GM12801 (cell line): ENCODE results near the gene TXNDC8.

ENCODE experiments used
- TF ChIP-seq, protein P1 (sequence below): IDR thresholded peaks from one replicate; pipeline ENCODE4 v1.5.1; 2011; ENCODE audit warnings: control low read depth; ENCODE audit not compliant: insufficient read length; ENCODE audit errors: extremely low read depth

TXNDC8 gene

DNA sequence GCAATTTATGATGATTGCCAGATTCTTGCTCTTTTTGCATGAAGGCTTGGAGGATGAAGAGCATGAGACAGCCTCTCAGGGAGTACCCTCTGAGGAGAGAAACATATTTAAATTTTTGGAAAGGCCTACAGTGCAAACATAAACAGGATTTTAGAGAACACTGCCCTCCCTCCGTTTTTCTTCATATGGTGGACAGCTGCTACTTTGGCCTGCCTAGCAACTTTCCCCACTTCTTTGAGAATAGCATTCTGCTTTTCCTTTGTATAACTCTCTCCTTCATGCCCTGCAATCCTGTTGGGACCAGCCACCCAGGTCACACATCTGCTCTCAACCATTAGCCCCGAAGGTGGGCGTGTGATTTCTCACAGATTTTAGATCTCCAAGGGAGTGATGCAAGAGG is 60.9 kb downstream of the TXNDC8 start:
- TF ChIP-seq, protein P1, sequence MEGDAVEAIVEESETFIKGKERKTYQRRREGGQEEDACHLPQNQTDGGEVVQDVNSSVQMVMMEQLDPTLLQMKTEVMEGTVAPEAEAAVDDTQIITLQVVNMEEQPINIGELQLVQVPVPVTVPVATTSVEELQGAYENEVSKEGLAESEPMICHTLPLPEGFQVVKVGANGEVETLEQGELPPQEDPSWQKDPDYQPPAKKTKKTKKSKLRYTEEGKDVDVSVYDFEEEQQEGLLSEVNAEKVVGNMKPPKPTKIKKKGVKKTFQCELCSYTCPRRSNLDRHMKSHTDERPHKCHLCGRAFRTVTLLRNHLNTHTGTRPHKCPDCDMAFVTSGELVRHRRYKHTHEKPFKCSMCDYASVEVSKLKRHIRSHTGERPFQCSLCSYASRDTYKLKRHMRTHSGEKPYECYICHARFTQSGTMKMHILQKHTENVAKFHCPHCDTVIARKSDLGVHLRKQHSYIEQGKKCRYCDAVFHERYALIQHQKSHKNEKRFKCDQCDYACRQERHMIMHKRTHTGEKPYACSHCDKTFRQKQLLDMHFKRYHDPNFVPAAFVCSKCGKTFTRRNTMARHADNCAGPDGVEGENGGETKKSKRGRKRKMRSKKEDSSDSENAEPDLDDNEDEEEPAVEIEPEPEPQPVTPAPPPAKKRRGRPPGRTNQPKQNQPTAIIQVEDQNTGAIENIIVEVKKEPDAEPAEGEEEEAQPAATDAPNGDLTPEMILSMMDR: no peak

DNA sequence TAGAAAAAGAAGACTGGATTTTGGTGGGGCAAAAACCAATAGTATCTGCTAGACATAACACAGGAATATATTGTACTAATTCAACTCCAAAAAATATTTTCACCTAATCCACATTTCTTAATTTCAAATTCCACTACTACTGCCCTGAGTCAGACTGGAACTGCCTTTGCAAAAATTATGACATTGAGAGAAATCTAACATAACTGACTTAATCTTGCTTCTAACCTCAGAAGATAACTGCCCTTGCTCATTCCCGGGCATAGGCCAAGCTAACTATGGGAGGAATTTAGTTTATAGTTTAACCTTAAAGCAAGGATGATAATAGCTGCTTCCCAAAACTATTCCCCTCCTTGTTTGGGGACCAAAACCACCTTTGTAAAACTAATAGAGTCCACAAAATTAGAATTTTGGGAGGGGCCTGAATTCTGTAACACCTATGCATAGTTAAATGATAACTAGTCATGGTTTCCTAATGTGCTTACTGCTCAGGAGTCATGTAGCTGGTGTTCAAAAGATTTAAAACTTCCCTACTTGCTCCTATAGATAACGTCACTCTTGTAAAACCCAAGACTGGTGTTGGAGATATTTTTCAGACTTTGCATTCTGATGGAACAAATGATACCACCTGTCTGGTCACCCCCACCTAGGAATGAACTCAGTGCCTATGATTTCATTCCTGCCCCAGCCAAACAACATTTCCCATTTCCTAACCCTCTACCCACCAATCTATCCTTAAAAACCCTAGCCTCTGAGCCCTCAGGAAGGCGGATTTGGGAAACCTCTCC is 67.3 kb downstream of the TXNDC8 start:
- TF ChIP-seq, protein P1: no peak

DNA sequence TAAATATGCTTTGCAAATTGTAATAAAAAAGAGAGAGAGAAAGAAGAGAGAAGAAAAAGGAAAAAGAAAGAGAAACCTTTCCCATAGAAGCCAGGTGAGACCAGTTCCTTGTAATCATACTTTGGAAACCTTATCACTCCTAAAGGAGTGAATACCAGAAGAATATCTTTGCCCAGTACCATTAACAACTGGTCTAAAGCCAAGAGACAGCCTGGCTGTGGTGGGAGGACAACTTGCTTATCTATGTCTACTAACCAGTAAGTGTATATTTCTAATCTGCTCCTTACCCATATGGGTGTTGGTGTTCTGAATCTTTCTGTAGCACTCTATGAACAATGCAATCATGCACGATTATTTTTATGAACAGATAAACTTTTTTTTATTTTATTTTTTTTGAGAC is 70.9 kb downstream of the TXNDC8 start:
- TF ChIP-seq, protein P1: no peak

DNA sequence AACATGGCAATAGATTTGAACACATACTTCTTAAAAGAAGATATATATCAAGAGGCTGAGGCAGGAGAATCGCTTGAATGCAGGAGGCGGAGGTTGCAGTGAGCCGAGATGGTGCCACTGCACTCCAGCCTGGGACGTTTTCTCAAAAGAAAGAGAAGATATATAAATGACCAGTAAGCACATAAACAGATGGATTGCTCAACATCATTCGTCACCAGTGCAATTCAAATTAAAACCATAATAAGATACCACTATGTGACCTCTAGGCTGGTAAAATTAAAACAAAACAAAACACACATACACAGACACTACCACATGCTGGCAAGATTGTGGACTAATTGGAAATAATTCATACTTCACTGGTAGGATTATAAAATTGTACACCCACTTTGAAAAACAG is 76.0 kb downstream of the TXNDC8 start:
- TF ChIP-seq, protein P1: no peak

DNA sequence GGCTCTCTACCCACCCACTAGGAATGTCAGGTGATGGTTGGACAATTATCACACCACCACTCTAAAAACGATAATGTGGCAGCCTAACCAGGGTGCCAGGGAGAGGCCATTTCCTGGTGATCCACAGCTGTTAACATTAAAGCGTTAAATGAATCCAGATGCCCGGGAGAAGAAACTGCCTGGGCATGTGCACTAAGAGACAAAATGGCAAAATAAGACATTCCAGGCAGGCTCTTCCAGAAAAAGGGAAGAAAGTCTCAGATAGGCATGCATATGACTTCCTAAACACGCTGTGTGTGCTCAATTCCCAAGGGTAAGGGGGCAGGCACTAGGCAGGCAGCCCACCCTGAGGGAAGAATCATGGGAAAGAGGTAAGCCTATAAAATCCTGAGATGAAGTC is 76.8 kb downstream of the TXNDC8 start:
- TF ChIP-seq, protein P1: no peak

DNA sequence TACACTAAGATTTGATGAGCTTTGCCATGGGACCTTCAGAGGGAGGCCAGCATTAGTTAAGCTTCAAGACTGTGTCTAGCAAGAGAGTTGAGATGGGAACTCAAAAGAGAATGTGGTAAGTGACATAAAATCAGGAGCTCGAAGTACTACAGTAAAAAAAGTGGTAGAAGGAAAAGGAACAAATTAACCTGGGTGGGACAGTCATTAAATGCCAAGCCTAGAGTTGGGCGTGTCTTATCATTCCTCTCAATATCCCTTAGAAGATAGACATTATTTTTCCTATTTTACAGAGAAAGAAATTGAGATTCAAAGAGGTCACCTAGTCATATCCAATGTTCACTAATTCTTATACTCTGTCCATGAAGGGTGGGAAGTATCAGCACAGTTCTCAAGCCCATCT is 78.1 kb downstream of the TXNDC8 start:
- TF ChIP-seq, protein P1: no peak

DNA sequence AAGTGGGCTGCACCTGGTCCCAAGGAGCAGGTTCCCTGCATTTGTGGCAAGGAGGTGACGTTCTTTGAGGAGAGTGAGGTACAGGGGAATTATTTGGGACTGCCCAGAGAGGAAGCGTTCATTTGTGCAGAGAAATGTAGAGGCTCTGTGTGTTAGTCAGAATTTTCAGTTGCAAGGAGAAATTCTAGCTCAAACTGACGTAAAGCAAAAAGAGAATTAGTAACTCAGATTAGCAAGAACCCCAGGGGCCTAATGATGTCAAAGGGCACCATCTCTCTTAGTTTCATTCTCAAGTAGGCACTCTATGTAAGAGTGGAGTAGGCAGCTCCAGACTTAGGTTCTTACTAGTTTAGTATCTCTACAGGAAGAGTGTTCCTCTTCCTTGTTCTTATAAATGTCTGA is 79.0 kb downstream of the TXNDC8 start:
- TF ChIP-seq, protein P1: no peak
